GM23248 (cell line): ENCODE data around the gene PDK1. TPM values are rescaled to one million over a fixed set of nuclear protein-coding genes. Genes with fewer than 3 reads are reported as not detected.

ENCODE experiments used
- DNase-seq: peaks from one replicate; pipeline ENCODE4 v3.0.0-alpha.2; 2015
- H2AFZ ChIP-seq: fragments of 200-600 bp; sonication (generic); 2 replicates; pipeline ENCODE4 v1.6.1; 2016; ENCODE audit warnings: antibody characterized with exemption
- H3F3A ChIP-seq: fragments of 200-600 bp; sonication (generic); 2 replicates; pipeline ENCODE4 v1.6.1; 2016; ENCODE audit warnings: mild to moderate bottlenecking, antibody characterized with exemption, mixed run types; ENCODE audit not compliant: insufficient read depth
- H3K27ac ChIP-seq: fragments of 200-600 bp; sonication (generic); 2 replicates; pipeline ENCODE4 v1.5.1; 2016; ENCODE audit warnings: mild to moderate bottlenecking
- H3K27me3 ChIP-seq: fragments of 200-600 bp; sonication (generic); replicated peaks from 2 replicates; pipeline ENCODE4 v1.6.1; 2016; ENCODE audit warnings: mild to moderate bottlenecking; ENCODE audit not compliant: insufficient read depth
- H3K36me3 ChIP-seq: fragments of 200-600 bp; sonication (generic); 2 replicates; pipeline ENCODE4 v1.6.1; 2016; ENCODE audit warnings: low read depth, mild to moderate bottlenecking
- H3K4me1 ChIP-seq: fragments of 200-600 bp; sonication (generic); 2 replicates; pipeline ENCODE4 v1.6.1; 2016; ENCODE audit warnings: mild to moderate bottlenecking; ENCODE audit not compliant: insufficient read depth
- H3K4me2 ChIP-seq: fragments of 200-600 bp; sonication (generic); one replicate; pipeline ENCODE4 v1.6.1; 2016; ENCODE audit warnings: mild to moderate bottlenecking; ENCODE audit not compliant: unreplicated experiment
- H3K4me3 ChIP-seq: fragments of 200-600 bp; sonication (generic); 2 replicates; pipeline ENCODE4 v1.5.1; 2016; ENCODE audit warnings: mild to moderate bottlenecking
- H3K79me2 ChIP-seq: fragments of 200-600 bp; sonication (generic); 2 replicates; pipeline ENCODE4 v1.6.1; 2016; ENCODE audit warnings: mild to moderate bottlenecking; ENCODE audit not compliant: insufficient read depth
- H3K9ac ChIP-seq: fragments of 200-600 bp; sonication (generic); 2 replicates; pipeline ENCODE4 v1.6.1; 2016; ENCODE audit warnings: mild to moderate bottlenecking
- H3K9me2 ChIP-seq: fragments of 200-600 bp; sonication (generic); 2 replicates; pipeline ENCODE4 v1.6.1; 2016; ENCODE audit warnings: mixed run types, mild to moderate bottlenecking, moderate library complexity; ENCODE audit not compliant: insufficient read depth
- H3K9me3 ChIP-seq: fragments of 200-600 bp; sonication (generic); one replicate; pipeline ENCODE4 v1.6.1; 2017; ENCODE audit warnings: low read depth
- H4K20me1 ChIP-seq: fragments of 200-600 bp; sonication (generic); 2 replicates; pipeline ENCODE4 v1.6.0; 2016; ENCODE audit not compliant: insufficient read depth
- EZH2 ChIP-seq: fragments of 200-600 bp; sonication (generic); IDR thresholded peaks from 2 replicates; pipeline ENCODE4 v1.6.1; 2018; ENCODE audit warnings: antibody characterized with exemption, mild to moderate bottlenecking; ENCODE audit not compliant: insufficient read depth, poor library complexity, severe bottlenecking
- EZH2phosphoT487 ChIP-seq: fragments of 200-600 bp; sonication (generic); IDR thresholded peaks from 2 replicates; pipeline ENCODE4 v1.6.1; 2018; ENCODE audit warnings: antibody characterized with exemption, moderate library complexity, mild to moderate bottlenecking, low read depth; ENCODE audit not compliant: insufficient read depth
- WGBS, 2 experiments: methylation state at CpG; one replicate each; pipeline ENCODE4 v1.1.6; 2015 to 2017; ENCODE audit warnings: low lambda C conversion rate in 2 of 2, low coverage in 1 of 2; ENCODE audit errors: missing lambda C conversion rate in 2 of 2; 5-methylcytosine and 5-hydroxymethylcytosine counted together
- in situ Hi-C: fragments of 300-500 bp; cut with MboI; formaldehyde crosslinking; loops from 2 replicates; pipeline ENCODE4 v1.15.0; 2020
- polyA plus RNA-seq: library from polyadenylated mRNA; unstranded; fragments of >200 nt; fragmentation: Nextera tagmentation; extraction: Ambion mirVana; gene quantifications from 2 replicates; pipeline ENCODE4 v1.2.1, GENCODE V29; 2016
- small RNA-seq: library from RNA; depleted of rRNA; stranded (forward); fragments of <200 nt; gene quantifications from one replicate; pipeline ENCODE3, GENCODE V24; 2014; ENCODE audit warnings: low read depth, low replicate concordance
- total RNA-seq: library from RNA; depleted of rRNA; stranded (reverse); fragments of >200 nt; shearing (Covaris generic); gene quantifications from 2 replicates; pipeline ENCODE4 v1.2.3, GENCODE V29; 2014; rRNA removed

Gene PDK1
- total and polyA plus RNA-seq, 2 experiments from 2014 or later: 22.7 to 53.9 TPM

- peak overlapping the region; percentile 56 for H2AFZ ChIP-seq
- DNase-seq: peak; percentile 91
Measured at GRCh38 chr2:172643142-172643541, 87.3 kb downstream of the PDK1 start.

GRCh38 chr2:172647439-172647838 is 91.5 kb downstream of the PDK1 start:
- Histone ChIP-seq H3K9me2 (no peaks in the 10 kb centered on the region), H2AFZ (no peak overlapping the region), H3K4me1 (peaks cover 30% of the 10 kb centered on the region), H4K20me1 (no peaks in the 10 kb centered on the region), H3K9ac (no peak overlapping the region), H3K9me3 (no peaks in the 10 kb centered on the region), H3F3A (peaks cover 34% of the 10 kb centered on the region), H3K36me3 (no peaks in the 10 kb centered on the region), H3K27me3 (no peaks in the 10 kb centered on the region), H3K27ac (peak overlapping the region; percentile 53), H3K4me2 (peak overlapping the region; percentile 25), H3K4me3 (no peak overlapping the region), H3K79me2 (no peaks in the 10 kb centered on the region)
- 0 to 3% methylated on average over 1 of the region's 1 CpG for WGBS, 2 experiments
- TF ChIP-seq EZH2phosphoT487 (no peak), EZH2 (no peak)
- in situ Hi-C loops: no loop called here
- peak; percentile 67 for DNase-seq

More at GRCh38 chr2:172643142-172643541, 87.3 kb downstream of the PDK1 start:
- peak overlapping the region; percentile 70 for H3K27ac ChIP-seq
- H3K9me2 ChIP-seq: no peaks in the 10 kb centered on the region
- 4 to 12% methylated on average over 6 of the region's 6 CpGs for WGBS, 2 experiments
- TF ChIP-seq EZH2phosphoT487: no peak
- no peak for TF ChIP-seq EZH2
- peaks cover 47% of the 10 kb centered on the region for H3K4me1 ChIP-seq
- no peak overlapping the region for H3K4me2 ChIP-seq
- no peak overlapping the region for H3K4me3 ChIP-seq
- peak overlapping the region; percentile 50; the same call in 1 of the 2 replicates for H3K9ac ChIP-seq
- H3K36me3 ChIP-seq: no peaks in the 10 kb centered on the region
- H4K20me1 ChIP-seq: no peaks in the 10 kb centered on the region
- H3K27me3 ChIP-seq: no peaks in the 10 kb centered on the region
- H3K9me3 ChIP-seq: no peaks in the 10 kb centered on the region
- peaks cover 45% of the 10 kb centered on the region for H3F3A ChIP-seq
- in situ Hi-C loops: no loop called here
- no peaks in the 10 kb centered on the region for H3K79me2 ChIP-seq

- Histone ChIP-seq H3K9me3 (no peaks in the 10 kb centered on the region), H3K79me2 (no peaks in the 10 kb centered on the region), H2AFZ (peak overlapping the region; percentile 38), H3K27me3 (no peaks in the 10 kb centered on the region), H3K4me3 (peak overlapping the region; percentile 10; the same call in 1 of the 2 replicates), H3F3A (peaks cover 31% of the 10 kb centered on the region), H3K9me2 (no peaks in the 10 kb centered on the region), H3K27ac (peak overlapping the region; percentile 71), H4K20me1 (no peaks in the 10 kb centered on the region), H3K4me1 (peaks cover 16% of the 10 kb centered on the region), H3K36me3 (no peaks in the 10 kb centered on the region), H3K4me2 (peak overlapping the region; percentile 56), H3K9ac (peak overlapping the region; percentile 31; the same call in 1 of the 2 replicates)
- DNase-seq: peak; percentile 88
- in situ Hi-C loops: no loop called here
- 14 to 18% methylated on average over 8 of the region's 8 CpGs for WGBS, 2 experiments
- TF ChIP-seq EZH2 (no peak), EZH2phosphoT487 (no peak)
Measured at GRCh38 chr2:172655091-172655837, 99.4 kb downstream of the PDK1 start.

- H2AFZ ChIP-seq: peak overlapping the region; percentile 38; the same call in 1 of the 2 replicates
- in situ Hi-C loops: no loop called here
Measured at GRCh38 chr2:172655838-172656573, 100.1 kb downstream of the PDK1 start.

More at GRCh38 chr2:172655838-172656573, 100.1 kb downstream of the PDK1 start:
- WGBS, 2 experiments: 82 to 85% methylated on average over 5 of the region's 5 CpGs
- Histone ChIP-seq H3K4me2 (peak overlapping the region; percentile 56), H3K9ac (peak overlapping the region; percentile 31; the same call in 1 of the 2 replicates), H4K20me1 (no peaks in the 10 kb centered on the region), H3K27me3 (no peaks in the 10 kb centered on the region), H3K4me3 (peak overlapping the region; percentile 7; the same call in 1 of the 2 replicates), H3K27ac (peak overlapping the region; percentile 71), H3K9me2 (no peaks in the 10 kb centered on the region), H3K36me3 (no peaks in the 10 kb centered on the region), H3K79me2 (no peaks in the 10 kb centered on the region), H3K9me3 (no peaks in the 10 kb centered on the region), H3F3A (peaks cover 31% of the 10 kb centered on the region), H3K4me1 (peaks cover 16% of the 10 kb centered on the region)
- no peak for TF ChIP-seq EZH2
- no peak for TF ChIP-seq EZH2phosphoT487
- no peak for DNase-seq

Small RNA genes within 50 kb of the gene (small RNA-seq; reads per million reads assigned to genes)
- gene RF00019: not detected

Other genes starting within 250 kb of the PDK1 start
- 45.4 and 47.7 TPM in 2 replicates for gene ITGA6, start 128.5 kb upstream of the PDK1 start, total RNA-seq
- gene ITGA6, start 128.5 kb upstream of the PDK1 start, polyA plus RNA-seq: 18.9 and 20.3 TPM in 2 replicates
- 2.2 TPM in 1 of 2 replicates, not detected in the other for gene RAPGEF4, start 179.8 kb downstream of the PDK1 start, total RNA-seq
- gene RAPGEF4, start 179.8 kb downstream of the PDK1 start, polyA plus RNA-seq: 0.22 TPM in 1 of 2 replicates, not detected in the other